Thyroid gland (tissue), 4 donors: ENCODE results near the gene DZIP3.
A peak's percentile ranks its signal among the peaks of the same experiment; 100 is the strongest.

Experiments used
- POLR2A ChIP-seq, 2 donors: fragments of 450-650 bp; IDR thresholded peaks; one replicate each; pipeline ENCODE4 v1.6.1; 2017; ENCODE audit warnings: antibody characterized with exemption in 2 of 2, mild to moderate bottlenecking in 2 of 2, moderate library complexity in 1 of 2
- TF ChIP-seq, protein P1 (sequence below), 6 experiments: fragments of 200-600 bp in 3 of 6; fragments of 450-650 bp in 3 of 6; sonication (generic) in 3 of 6; IDR thresholded peaks; one replicate each; pipeline ENCODE4 v1.5.1; 2016 to 2019; ENCODE audit warnings: antibody characterized with exemption in 6 of 6, mild to moderate bottlenecking in 2 of 6, inconsistent platforms in 1 of 6, moderate library complexity in 1 of 6

- no peak for TF ChIP-seq POLR2A (IDR thresholded peaks at IDR 0.05)
- TF ChIP-seq, protein P1, sequence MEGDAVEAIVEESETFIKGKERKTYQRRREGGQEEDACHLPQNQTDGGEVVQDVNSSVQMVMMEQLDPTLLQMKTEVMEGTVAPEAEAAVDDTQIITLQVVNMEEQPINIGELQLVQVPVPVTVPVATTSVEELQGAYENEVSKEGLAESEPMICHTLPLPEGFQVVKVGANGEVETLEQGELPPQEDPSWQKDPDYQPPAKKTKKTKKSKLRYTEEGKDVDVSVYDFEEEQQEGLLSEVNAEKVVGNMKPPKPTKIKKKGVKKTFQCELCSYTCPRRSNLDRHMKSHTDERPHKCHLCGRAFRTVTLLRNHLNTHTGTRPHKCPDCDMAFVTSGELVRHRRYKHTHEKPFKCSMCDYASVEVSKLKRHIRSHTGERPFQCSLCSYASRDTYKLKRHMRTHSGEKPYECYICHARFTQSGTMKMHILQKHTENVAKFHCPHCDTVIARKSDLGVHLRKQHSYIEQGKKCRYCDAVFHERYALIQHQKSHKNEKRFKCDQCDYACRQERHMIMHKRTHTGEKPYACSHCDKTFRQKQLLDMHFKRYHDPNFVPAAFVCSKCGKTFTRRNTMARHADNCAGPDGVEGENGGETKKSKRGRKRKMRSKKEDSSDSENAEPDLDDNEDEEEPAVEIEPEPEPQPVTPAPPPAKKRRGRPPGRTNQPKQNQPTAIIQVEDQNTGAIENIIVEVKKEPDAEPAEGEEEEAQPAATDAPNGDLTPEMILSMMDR (IDR thresholded peaks at IDR 0.05), result peak in 1 of 6 experiments; percentile 24
Observed at GRCh38 chr3:108602249-108602934, 12.9 kb downstream of the DZIP3 start.
